BE2C (cell line): ENCODE data around the gene ANG.
A peak's percentile ranks its signal among the peaks of the same experiment; 100 is the strongest.

Source experiments
- DNase-seq: peaks from one replicate; pipeline ENCODE4 v3.0.0-alpha.2; 2020
- H3K27me3 ChIP-seq: fragments of 250-450 bp; sonication (Bioruptor Pico); 2 replicates; pipeline ENCODE4 v1.5.1; 2020; ENCODE audit warnings: mild to moderate bottlenecking
- H3K36me3 ChIP-seq: fragments of 250-450 bp; sonication (Bioruptor Pico); 2 replicates; pipeline ENCODE4 v1.5.1; 2020; ENCODE audit warnings: mild to moderate bottlenecking
- H3K4me1 ChIP-seq: fragments of 250-450 bp; sonication (Bioruptor Pico); 2 replicates; pipeline ENCODE4 v1.5.1; 2020
- H3K4me3 ChIP-seq: 2 replicates; pipeline ENCODE4 v1.5.1; 2011; ENCODE audit warnings: low read depth, low read length
- H3K9me3 ChIP-seq: fragments of 250-450 bp; sonication (Bioruptor Pico); 2 replicates; pipeline ENCODE4 v1.5.1; 2020
- TF ChIP-seq, protein P1 (sequence below): IDR thresholded peaks from 2 replicates; pipeline ENCODE4 v1.5.1; 2012; ENCODE audit warnings: mild to moderate bottlenecking, low read depth, low read length

The ANG gene

GRCh38 chr14:20668969-20669368 is 19.6 kb upstream of the ANG start:
- Histone ChIP-seq H3K9me3 (no peaks in the 10 kb centered on the region), H3K36me3 (no peaks in the 10 kb centered on the region), H3K4me3 (no peak overlapping the region), H3K4me1 (no peaks in the 10 kb centered on the region), H3K27me3 (no peaks in the 10 kb centered on the region; the same call in 1 of the 2 replicates)
- DNase-seq, result no peak
- TF ChIP-seq, protein P1, sequence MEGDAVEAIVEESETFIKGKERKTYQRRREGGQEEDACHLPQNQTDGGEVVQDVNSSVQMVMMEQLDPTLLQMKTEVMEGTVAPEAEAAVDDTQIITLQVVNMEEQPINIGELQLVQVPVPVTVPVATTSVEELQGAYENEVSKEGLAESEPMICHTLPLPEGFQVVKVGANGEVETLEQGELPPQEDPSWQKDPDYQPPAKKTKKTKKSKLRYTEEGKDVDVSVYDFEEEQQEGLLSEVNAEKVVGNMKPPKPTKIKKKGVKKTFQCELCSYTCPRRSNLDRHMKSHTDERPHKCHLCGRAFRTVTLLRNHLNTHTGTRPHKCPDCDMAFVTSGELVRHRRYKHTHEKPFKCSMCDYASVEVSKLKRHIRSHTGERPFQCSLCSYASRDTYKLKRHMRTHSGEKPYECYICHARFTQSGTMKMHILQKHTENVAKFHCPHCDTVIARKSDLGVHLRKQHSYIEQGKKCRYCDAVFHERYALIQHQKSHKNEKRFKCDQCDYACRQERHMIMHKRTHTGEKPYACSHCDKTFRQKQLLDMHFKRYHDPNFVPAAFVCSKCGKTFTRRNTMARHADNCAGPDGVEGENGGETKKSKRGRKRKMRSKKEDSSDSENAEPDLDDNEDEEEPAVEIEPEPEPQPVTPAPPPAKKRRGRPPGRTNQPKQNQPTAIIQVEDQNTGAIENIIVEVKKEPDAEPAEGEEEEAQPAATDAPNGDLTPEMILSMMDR, result no peak

- TF ChIP-seq, protein P1, result no peak
- Histone ChIP-seq H3K36me3 (no peaks in the 10 kb centered on the region), H3K9me3 (no peaks in the 10 kb centered on the region), H3K4me3 (no peak overlapping the region), H3K4me1 (no peaks in the 10 kb centered on the region), H3K27me3 (no peaks in the 10 kb centered on the region)
- no peak for DNase-seq
Observed at GRCh38 chr14:20671597-20672283, 16.8 kb upstream of the ANG start.

GRCh38 chr14:20675669-20676068 is 12.9 kb upstream of the ANG start:
- Histone ChIP-seq H3K9me3 (no peaks in the 10 kb centered on the region), H3K36me3 (no peaks in the 10 kb centered on the region), H3K4me3 (no peak overlapping the region), H3K4me1 (no peaks in the 10 kb centered on the region), H3K27me3 (no peaks in the 10 kb centered on the region)
- TF ChIP-seq, protein P1, result no peak
- no peak for DNase-seq

DNA sequence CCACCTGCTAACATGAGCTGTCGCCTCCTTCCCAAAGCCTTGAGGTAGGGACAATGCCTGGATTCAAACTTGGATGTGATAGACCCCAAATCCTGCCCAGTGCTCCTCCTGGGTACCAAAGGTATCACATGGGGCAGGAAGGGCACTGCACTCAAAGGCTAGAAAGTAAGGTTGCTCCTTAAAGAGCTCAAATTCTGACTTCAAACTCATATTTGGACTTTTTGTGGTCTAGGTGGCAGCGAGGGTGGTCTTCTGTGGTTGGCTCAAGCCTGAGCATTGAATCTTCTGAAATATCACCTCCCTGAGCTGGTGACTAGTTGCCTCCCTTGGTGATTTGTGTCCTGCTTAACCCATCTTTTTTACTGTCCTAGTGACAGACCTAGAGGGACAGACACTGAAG is 12.5 kb upstream of the ANG start:
- TF ChIP-seq, protein P1, result no peak
- DNase-seq, result no peak
- no peaks in the 10 kb centered on the region for H3K4me1 ChIP-seq

DNA sequence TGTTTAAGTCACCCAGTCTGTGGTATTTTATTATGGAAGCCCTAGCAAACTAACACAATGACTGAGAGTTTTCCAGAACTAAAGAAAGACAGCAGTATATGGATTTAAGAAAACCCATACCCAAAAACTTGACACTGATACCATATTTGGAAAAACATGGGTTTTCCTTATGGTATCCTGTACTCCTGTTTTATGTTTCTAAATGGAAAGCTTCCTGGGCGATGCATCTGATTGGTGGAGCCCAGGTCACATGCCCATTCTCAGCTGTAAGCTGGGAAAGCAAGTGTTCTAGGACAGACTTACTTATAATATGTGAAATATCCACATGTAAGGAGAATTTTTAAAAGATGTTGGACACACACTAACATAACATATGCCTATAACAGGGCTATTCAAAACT is 8.7 kb upstream of the ANG start:
- Histone ChIP-seq H3K27me3 (no peaks in the 10 kb centered on the region), H3K4me3 (peak overlapping the region; percentile 94), H3K4me1 (no peaks in the 10 kb centered on the region), H3K36me3 (no peaks in the 10 kb centered on the region), H3K9me3 (no peaks in the 10 kb centered on the region)
- peak; percentile 49 for DNase-seq
- TF ChIP-seq, protein P1, result no peak

More for the DNA sequence above, 12.5 kb upstream of the ANG start:
- Histone ChIP-seq H3K36me3 (no peaks in the 10 kb centered on the region), H3K4me3 (no peak overlapping the region), H3K27me3 (no peaks in the 10 kb centered on the region), H3K9me3 (no peaks in the 10 kb centered on the region)

DNA sequence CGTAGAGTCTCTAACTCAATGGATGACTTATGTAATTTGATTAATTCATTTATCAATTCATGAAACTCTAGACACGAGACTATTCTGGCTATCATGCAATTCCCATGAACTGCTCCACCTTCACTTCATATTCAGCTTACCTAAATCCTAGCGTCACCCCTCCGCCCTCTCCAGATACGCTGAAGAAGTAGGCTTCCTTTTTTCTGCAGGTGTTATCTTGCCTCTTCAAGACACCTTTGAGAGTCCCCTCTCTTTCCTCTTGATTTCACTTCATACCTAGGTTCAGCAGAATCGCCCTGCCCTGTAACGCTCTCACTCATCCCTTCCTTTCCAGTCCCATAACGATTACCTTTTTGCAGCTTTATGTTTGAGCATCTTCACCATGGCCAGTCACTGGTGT is 8.2 kb upstream of the ANG start:
- Histone ChIP-seq H3K4me3 (peak overlapping the region; percentile 94), H3K4me1 (no peaks in the 10 kb centered on the region), H3K36me3 (no peaks in the 10 kb centered on the region), H3K9me3 (no peaks in the 10 kb centered on the region), H3K27me3 (no peaks in the 10 kb centered on the region)
- DNase-seq, result no peak
- TF ChIP-seq, protein P1, result no peak
